ENCODE data around the gene LCP1.

Gene LCP1

GRCh38 chr13:46145950-46146349 is 36.0 kb downstream of the LCP1 start:
- TF ChIP-seq CTCF (IDR thresholded peaks at IDR 0.05; ENCODE audit: poor library complexity, severe bottlenecking), result no peak
- Histone ChIP-seq H3K27me3 (ENCODE audit: insufficient read depth, poor library complexity, severe bottlenecking) (no peaks in the 10 kb centered on the region), H3K4me3 (ENCODE audit: severe bottlenecking) (no peak overlapping the region), H3K4me1 (ENCODE audit: insufficient read depth, poor library complexity, severe bottlenecking) (no peaks in the 10 kb centered on the region), H3K36me3 (ENCODE audit: low read depth) (no peaks in the 10 kb centered on the region; the same call in 1 of the 2 replicates), H3K9me3 (ENCODE audit: severe bottlenecking) (no peaks in the 10 kb centered on the region), H3K27ac (ENCODE audit: poor library complexity, severe bottlenecking) (no peak overlapping the region)
- no peak for DNase-seq (ENCODE audit: low spot score)
- no peak for ATAC-seq (ENCODE audit: low read depth)

- DNase-seq (ENCODE audit: low spot score), result no peak
- no peak for ATAC-seq (ENCODE audit: low read depth)
Measured at GRCh38 chr13:46145135-46145534, 36.8 kb downstream of the LCP1 start.

GRCh38 chr13:46143184-46143701 is 38.7 kb downstream of the LCP1 start:
- DNase-seq (ENCODE audit: low spot score), result no peak
- Histone ChIP-seq H3K4me1 (ENCODE audit: insufficient read depth, poor library complexity, severe bottlenecking) (no peaks in the 10 kb centered on the region), H3K27me3 (ENCODE audit: insufficient read depth, poor library complexity, severe bottlenecking) (no peaks in the 10 kb centered on the region), H3K27ac (ENCODE audit: poor library complexity, severe bottlenecking) (no peak overlapping the region), H3K9me3 (ENCODE audit: severe bottlenecking) (no peaks in the 10 kb centered on the region), H3K4me3 (ENCODE audit: severe bottlenecking) (no peak overlapping the region), H3K36me3 (ENCODE audit: low read depth) (no peaks in the 10 kb centered on the region)
- no peak for TF ChIP-seq CTCF (IDR thresholded peaks at IDR 0.05; ENCODE audit: poor library complexity, severe bottlenecking)
- no peak for ATAC-seq (ENCODE audit: low read depth)

More at GRCh38 chr13:46145135-46145534, 36.8 kb downstream of the LCP1 start:
- H3K4me1 ChIP-seq (ENCODE audit: insufficient read depth, poor library complexity, severe bottlenecking), result no peaks in the 10 kb centered on the region
- H3K9me3 ChIP-seq (ENCODE audit: severe bottlenecking), result no peaks in the 10 kb centered on the region
- H3K36me3 ChIP-seq (ENCODE audit: low read depth), result no peaks in the 10 kb centered on the region; the same call in 1 of the 2 replicates
- no peaks in the 10 kb centered on the region for H3K27me3 ChIP-seq (ENCODE audit: insufficient read depth, poor library complexity, severe bottlenecking)
- TF ChIP-seq CTCF (IDR thresholded peaks at IDR 0.05; ENCODE audit: poor library complexity, severe bottlenecking), result no peak
- H3K27ac ChIP-seq (ENCODE audit: poor library complexity, severe bottlenecking), result no peak overlapping the region
- no peak overlapping the region for H3K4me3 ChIP-seq (ENCODE audit: severe bottlenecking)

- DNase-seq (ENCODE audit: low spot score) (no peak), ATAC-seq (ENCODE audit: low read depth) (no peak)
- H3K4me1 ChIP-seq (ENCODE audit: insufficient read depth, poor library complexity, severe bottlenecking), result no peaks in the 10 kb centered on the region
- H3K27ac ChIP-seq (ENCODE audit: poor library complexity, severe bottlenecking), result no peak overlapping the region
- H3K36me3 ChIP-seq (ENCODE audit: low read depth), result no peaks in the 10 kb centered on the region
- no peak for TF ChIP-seq CTCF (IDR thresholded peaks at IDR 0.05; ENCODE audit: poor library complexity, severe bottlenecking)
- H3K27me3 ChIP-seq (ENCODE audit: insufficient read depth, poor library complexity, severe bottlenecking), result no peaks in the 10 kb centered on the region
- H3K9me3 ChIP-seq (ENCODE audit: severe bottlenecking), result no peaks in the 10 kb centered on the region
- H3K4me3 ChIP-seq (ENCODE audit: severe bottlenecking), result no peak overlapping the region
Measured at GRCh38 chr13:46142776-46143175, 39.2 kb downstream of the LCP1 start.

GRCh38 chr13:46140044-46140443 is 41.9 kb downstream of the LCP1 start:
- no peak overlapping the region for H3K4me3 ChIP-seq (ENCODE audit: severe bottlenecking)
- H3K27ac ChIP-seq (ENCODE audit: poor library complexity, severe bottlenecking), result no peak overlapping the region
- TF ChIP-seq CTCF (IDR thresholded peaks at IDR 0.05; ENCODE audit: poor library complexity, severe bottlenecking), result no peak
- no peaks in the 10 kb centered on the region for H3K27me3 ChIP-seq (ENCODE audit: insufficient read depth, poor library complexity, severe bottlenecking)
- peaks cover 4% of the 10 kb centered on the region for H3K4me1 ChIP-seq (ENCODE audit: insufficient read depth, poor library complexity, severe bottlenecking)
- DNase-seq (ENCODE audit: low spot score) (no peak), ATAC-seq (ENCODE audit: low read depth) (no peak)
- no peaks in the 10 kb centered on the region for H3K9me3 ChIP-seq (ENCODE audit: severe bottlenecking)
- no peaks in the 10 kb centered on the region for H3K36me3 ChIP-seq (ENCODE audit: low read depth)
